ENCODE results near the gene IMMT.
"Not testable (repeated sequence)": the region's sequence is repeated elsewhere in the genome, so short reads cannot be mapped to it uniquely, and the experiment has no call there.

Gene IMMT

DNA sequence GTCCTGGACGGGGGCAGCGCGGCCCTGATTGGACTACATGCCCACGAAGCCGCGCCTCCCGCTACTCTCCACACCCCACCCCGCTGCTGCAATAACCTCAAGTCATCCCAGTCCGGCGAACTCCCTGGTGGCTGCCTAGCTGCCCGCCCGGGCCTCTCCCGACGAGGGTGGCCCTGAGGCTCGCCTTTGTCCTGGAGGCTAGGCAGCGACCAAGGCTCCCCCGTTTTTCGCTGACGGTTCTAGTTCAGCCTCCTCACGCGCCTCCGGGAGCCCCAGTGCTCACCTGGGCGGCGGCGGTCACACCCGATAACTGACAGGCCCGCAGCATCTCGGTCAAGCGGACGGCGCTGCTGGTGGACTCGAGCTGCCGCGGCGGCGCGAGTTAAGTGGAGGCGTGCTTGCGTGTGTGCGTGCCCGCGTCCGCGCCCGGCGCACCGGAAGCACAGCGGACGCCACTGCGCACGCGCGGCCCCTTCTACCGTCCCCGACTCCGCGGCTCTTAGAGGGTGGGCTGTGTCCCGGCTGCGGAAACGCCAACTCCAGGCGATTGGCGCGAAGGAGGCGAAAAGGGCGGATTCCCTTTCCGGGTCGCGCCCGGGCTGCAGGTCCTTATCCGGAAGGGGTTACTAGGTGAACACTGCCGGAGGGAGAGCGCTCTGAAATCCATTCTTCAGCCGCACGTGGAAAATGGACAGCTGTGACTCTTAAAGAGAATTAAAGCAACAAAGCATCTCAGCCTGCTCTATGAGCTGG, at the start of gene IMMT:
Gene IMMT, minus strand, starts transcription at position 408 of the 753 bp plus-strand sequence. Its CDS starts 80 bp downstream, at position 328.
- TF ChIP-seq, protein P1, sequence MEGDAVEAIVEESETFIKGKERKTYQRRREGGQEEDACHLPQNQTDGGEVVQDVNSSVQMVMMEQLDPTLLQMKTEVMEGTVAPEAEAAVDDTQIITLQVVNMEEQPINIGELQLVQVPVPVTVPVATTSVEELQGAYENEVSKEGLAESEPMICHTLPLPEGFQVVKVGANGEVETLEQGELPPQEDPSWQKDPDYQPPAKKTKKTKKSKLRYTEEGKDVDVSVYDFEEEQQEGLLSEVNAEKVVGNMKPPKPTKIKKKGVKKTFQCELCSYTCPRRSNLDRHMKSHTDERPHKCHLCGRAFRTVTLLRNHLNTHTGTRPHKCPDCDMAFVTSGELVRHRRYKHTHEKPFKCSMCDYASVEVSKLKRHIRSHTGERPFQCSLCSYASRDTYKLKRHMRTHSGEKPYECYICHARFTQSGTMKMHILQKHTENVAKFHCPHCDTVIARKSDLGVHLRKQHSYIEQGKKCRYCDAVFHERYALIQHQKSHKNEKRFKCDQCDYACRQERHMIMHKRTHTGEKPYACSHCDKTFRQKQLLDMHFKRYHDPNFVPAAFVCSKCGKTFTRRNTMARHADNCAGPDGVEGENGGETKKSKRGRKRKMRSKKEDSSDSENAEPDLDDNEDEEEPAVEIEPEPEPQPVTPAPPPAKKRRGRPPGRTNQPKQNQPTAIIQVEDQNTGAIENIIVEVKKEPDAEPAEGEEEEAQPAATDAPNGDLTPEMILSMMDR (IDR thresholded peaks at IDR 0.05; ENCODE audit: poor library complexity, severe bottlenecking): no peak
- H3K36me3 ChIP-seq (ENCODE audit: low read depth): peaks cover 25% of the 10 kb centered on the region
- H3K27ac ChIP-seq (ENCODE audit: poor library complexity, severe bottlenecking): peak within 1 kb of the TSS; percentile 90
- peaks cover 6% of the 10 kb centered on the region for H3K4me1 ChIP-seq (ENCODE audit: insufficient read depth, poor library complexity, severe bottlenecking)
- no peaks in the 10 kb centered on the region for H3K27me3 ChIP-seq (ENCODE audit: insufficient read depth, poor library complexity, severe bottlenecking)
- H3K9me3 ChIP-seq (ENCODE audit: severe bottlenecking): no peaks in the 10 kb centered on the region
- peak; percentile 98 for DNase-seq (ENCODE audit: low spot score)
- H3K4me3 ChIP-seq (ENCODE audit: severe bottlenecking): peak within 1 kb of the TSS; percentile 85
- ATAC-seq (ENCODE audit: low read depth): peak; percentile 91

DNA sequence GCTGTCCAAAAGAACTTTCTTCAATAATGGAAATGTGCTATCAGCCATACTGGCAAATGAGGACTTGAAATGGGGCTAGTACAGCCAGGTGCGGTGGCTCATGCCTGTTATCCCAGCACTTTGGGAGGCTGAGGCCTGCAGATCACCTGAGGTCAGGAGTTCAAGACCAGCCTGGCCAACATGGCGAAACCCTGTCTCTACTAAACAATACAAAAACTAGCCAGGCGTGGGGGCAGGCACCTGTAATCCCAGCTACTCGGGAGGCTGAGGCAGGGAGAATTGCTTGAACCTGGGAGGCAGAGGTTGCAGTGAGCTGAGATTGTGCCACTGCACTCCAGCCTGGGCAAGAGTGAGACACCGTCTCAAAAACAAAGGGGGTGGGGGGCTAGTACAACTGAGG, 49.5 kb upstream of the IMMT start:
- not testable (repeated sequence) for H3K27me3 ChIP-seq (ENCODE audit: insufficient read depth, poor library complexity, severe bottlenecking); H3K36me3 ChIP-seq (ENCODE audit: low read depth); H3K4me1 ChIP-seq (ENCODE audit: insufficient read depth, poor library complexity, severe bottlenecking); H3K27ac ChIP-seq (ENCODE audit: poor library complexity, severe bottlenecking); DNase-seq (ENCODE audit: low spot score); H3K4me3 ChIP-seq (ENCODE audit: severe bottlenecking); ATAC-seq (ENCODE audit: low read depth); H3K9me3 ChIP-seq (ENCODE audit: severe bottlenecking)

DNA sequence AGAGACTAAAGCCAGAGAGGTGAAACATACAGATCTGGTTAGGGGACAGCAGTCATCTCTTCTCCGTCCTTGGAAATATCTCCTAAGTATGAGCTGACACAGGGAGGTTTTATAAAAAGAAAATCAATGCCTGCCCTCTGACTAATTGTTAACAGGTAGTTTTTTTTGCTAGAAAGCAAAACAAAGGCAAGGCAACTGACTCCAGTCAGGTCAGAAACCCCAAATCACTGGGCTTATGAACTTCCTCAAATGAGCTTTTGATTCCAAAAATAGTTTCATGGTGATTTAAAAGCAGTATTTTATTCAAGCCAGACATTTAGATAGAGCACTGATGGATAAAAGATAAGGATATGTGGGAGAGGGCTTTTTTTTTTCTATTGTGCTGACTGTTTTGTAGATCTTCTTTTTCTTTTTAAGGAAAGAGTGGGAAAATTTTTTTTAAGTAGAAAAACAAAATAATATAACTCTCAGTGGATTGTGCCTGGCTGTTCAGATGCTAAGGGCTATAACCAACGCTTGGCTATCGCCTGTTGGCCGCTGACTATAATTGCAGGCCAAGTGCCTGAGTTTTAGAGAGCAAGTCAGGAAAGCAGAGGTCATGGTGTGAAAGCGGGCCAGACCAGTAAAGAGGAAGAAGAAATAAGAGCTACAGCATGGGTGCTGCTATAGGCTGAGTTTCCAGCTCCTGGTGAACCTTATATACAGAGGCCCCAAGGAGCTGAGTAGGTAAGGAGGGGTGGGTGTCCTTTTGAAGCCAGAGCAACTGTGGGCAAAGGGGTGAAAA, 48.9 kb upstream of the IMMT start:
- no peak overlapping the region for H3K27ac ChIP-seq (ENCODE audit: poor library complexity, severe bottlenecking)
- H3K4me3 ChIP-seq (ENCODE audit: severe bottlenecking): no peak overlapping the region
- no peaks in the 10 kb centered on the region for H3K9me3 ChIP-seq (ENCODE audit: severe bottlenecking)
- TF ChIP-seq, protein P1 (IDR thresholded peaks at IDR 0.05; ENCODE audit: poor library complexity, severe bottlenecking): no peak
- no peaks in the 10 kb centered on the region for H3K27me3 ChIP-seq (ENCODE audit: insufficient read depth, poor library complexity, severe bottlenecking)
- no peaks in the 10 kb centered on the region for H3K36me3 ChIP-seq (ENCODE audit: low read depth)
- no peaks in the 10 kb centered on the region for H3K4me1 ChIP-seq (ENCODE audit: insufficient read depth, poor library complexity, severe bottlenecking)
- ATAC-seq (ENCODE audit: low read depth) (no peak), DNase-seq (ENCODE audit: low spot score) (no peak)

DNA sequence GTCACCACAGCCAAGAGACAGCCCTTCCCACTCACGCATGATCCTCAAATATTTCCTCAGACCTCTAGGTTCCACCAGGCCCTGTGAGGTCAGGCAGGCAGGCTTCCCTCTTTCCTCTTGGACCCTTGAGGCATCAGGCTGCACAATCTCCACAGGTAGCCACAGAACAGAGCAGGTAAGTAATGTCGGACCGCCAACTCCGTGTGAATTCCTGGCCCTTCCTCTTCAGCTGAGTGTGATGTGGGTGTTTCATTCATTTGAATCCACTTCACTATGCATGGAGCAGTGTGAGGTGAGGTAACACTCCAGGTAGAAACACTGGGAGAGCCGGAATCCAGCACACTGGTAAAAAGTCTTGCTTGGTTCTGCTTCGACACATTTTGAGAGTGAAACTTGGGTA, 48.0 kb upstream of the IMMT start:
- Histone ChIP-seq H3K4me1 (ENCODE audit: insufficient read depth, poor library complexity, severe bottlenecking) (no peaks in the 10 kb centered on the region), H3K9me3 (ENCODE audit: severe bottlenecking) (no peaks in the 10 kb centered on the region), H3K27ac (ENCODE audit: poor library complexity, severe bottlenecking) (no peak overlapping the region), H3K36me3 (ENCODE audit: low read depth) (no peaks in the 10 kb centered on the region), H3K4me3 (ENCODE audit: severe bottlenecking) (no peak overlapping the region), H3K27me3 (ENCODE audit: insufficient read depth, poor library complexity, severe bottlenecking) (no peaks in the 10 kb centered on the region)
- ATAC-seq (ENCODE audit: low read depth) (no peak), DNase-seq (ENCODE audit: low spot score) (no peak)
- TF ChIP-seq, protein P1 (IDR thresholded peaks at IDR 0.05; ENCODE audit: poor library complexity, severe bottlenecking): no peak

DNA sequence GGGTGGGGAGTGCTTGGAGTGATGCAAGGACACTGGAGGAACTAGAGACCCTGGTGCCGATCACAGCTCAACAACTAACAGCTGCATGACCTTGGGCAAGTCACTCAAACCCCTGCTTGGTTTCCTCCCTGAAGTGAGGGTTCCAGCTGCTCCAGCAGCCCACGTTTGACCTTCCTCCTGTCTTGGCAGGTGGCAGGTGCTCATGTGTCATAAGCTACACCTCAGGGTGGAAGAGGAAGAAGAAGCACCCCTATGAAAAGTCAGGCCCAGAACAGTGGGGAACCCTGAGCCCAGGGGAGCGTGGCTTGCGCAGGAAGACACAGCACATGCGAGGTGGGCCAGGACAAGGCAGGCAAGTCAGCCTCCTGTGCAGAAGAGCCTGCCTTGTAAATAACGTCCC, 46.3 kb upstream of the IMMT start:
- TF ChIP-seq, protein P1 (IDR thresholded peaks at IDR 0.05; ENCODE audit: poor library complexity, severe bottlenecking): no peak
- H3K9me3 ChIP-seq (ENCODE audit: severe bottlenecking): no peaks in the 10 kb centered on the region
- H3K4me1 ChIP-seq (ENCODE audit: insufficient read depth, poor library complexity, severe bottlenecking): no peaks in the 10 kb centered on the region
- no peak for DNase-seq (ENCODE audit: low spot score)
- no peak for ATAC-seq (ENCODE audit: low read depth)
- no peaks in the 10 kb centered on the region for H3K27me3 ChIP-seq (ENCODE audit: insufficient read depth, poor library complexity, severe bottlenecking)
- H3K4me3 ChIP-seq (ENCODE audit: severe bottlenecking): no peak overlapping the region
- no peak overlapping the region for H3K27ac ChIP-seq (ENCODE audit: poor library complexity, severe bottlenecking)
- no peaks in the 10 kb centered on the region for H3K36me3 ChIP-seq (ENCODE audit: low read depth)

Data from RWPE2 (cell line).